ENCODE results near the gene EMP2.

- TF ChIP-seq CTCF (IDR thresholded peaks at IDR 0.05), result no peak
- no peak for TF ChIP-seq POLR2A (IDR thresholded peaks at IDR 0.05)
- TF ChIP-seq POLR2AphosphoS5 (IDR thresholded peaks at IDR 0.05), result no peak
Observed at GRCh38 chr16:10616419-10616755, 36.0 kb upstream of the EMP2 start.
